GM23338 (cell line): Measurements from ENCODE around the gene DNAH8. TPM values are rescaled to one million over a fixed set of nuclear protein-coding genes. Genes with fewer than 3 reads are reported as not detected.

ENCODE experiments used
- ATAC-seq: fragments of 200-7000 bp; cut with Tn5 transposase; 3 replicates; pipeline ENCODE4 v1.9.1; 2020
- DNase-seq: peaks from one replicate; pipeline ENCODE4 v3.0.0-alpha.2; 2015; ENCODE audit warnings: low spot score
- H2AFZ ChIP-seq: fragments of 200-600 bp; sonication (generic); 2 replicates; pipeline ENCODE4 v1.8.0; 2016; ENCODE audit warnings: antibody characterized with exemption, mild to moderate bottlenecking, moderate library complexity
- H3F3A ChIP-seq: fragments of 200-600 bp; sonication (generic); replicated peaks from 2 replicates; pipeline ENCODE4 v1.8.0; 2017; ENCODE audit warnings: antibody characterized with exemption, mixed run types, low read depth
- H3K27ac ChIP-seq: fragments of 200-600 bp; sonication (generic); 2 replicates; pipeline ENCODE4 v1.6.1; 2016; ENCODE audit warnings: low read depth
- H3K27me3 ChIP-seq: fragments of 200-600 bp; sonication (generic); 2 replicates; pipeline ENCODE4 v1.8.0; 2016; ENCODE audit warnings: mild to moderate bottlenecking, mixed run types, moderate library complexity; ENCODE audit not compliant: insufficient read depth
- H3K36me3 ChIP-seq: fragments of 200-600 bp; sonication (generic); 2 replicates; pipeline ENCODE4 v1.8.0; 2016; ENCODE audit warnings: mild to moderate bottlenecking; ENCODE audit not compliant: insufficient read depth
- H3K4me1 ChIP-seq: fragments of 200-600 bp; sonication (generic); 2 replicates; pipeline ENCODE4 v1.8.0; 2016; ENCODE audit warnings: mild to moderate bottlenecking, moderate library complexity; ENCODE audit not compliant: insufficient read depth
- H3K4me2 ChIP-seq: fragments of 200-600 bp; sonication (generic); 2 replicates; pipeline ENCODE4 v1.7.1; 2017; ENCODE audit warnings: mixed run types
- H3K4me3 ChIP-seq: fragments of 200-600 bp; sonication (generic); 2 replicates; pipeline ENCODE4 v1.6.1; 2016; ENCODE audit warnings: mixed run types
- H3K79me2 ChIP-seq: fragments of 200-600 bp; sonication (generic); replicated peaks from 2 replicates; pipeline ENCODE4 v1.8.0; 2017; ENCODE audit warnings: mild to moderate bottlenecking; ENCODE audit not compliant: insufficient read depth
- H3K9me2 ChIP-seq: fragments of 200-600 bp; sonication (generic); 2 replicates; pipeline ENCODE4 v1.8.0; 2017; ENCODE audit not compliant: insufficient read depth
- H4K20me1 ChIP-seq: fragments of 200-600 bp; sonication (generic); replicated peaks from 2 replicates; pipeline ENCODE4 v1.8.0; 2017; ENCODE audit warnings: mild to moderate bottlenecking; ENCODE audit not compliant: insufficient read depth
- H3K27ac Mint-ChIP-seq: 2 replicates; pipeline ENCODE4 v1.8.0; 2020; ENCODE audit warnings: inconsistent platforms, mild to moderate bottlenecking, moderate library complexity, mixed read lengths
- H3K27me3 Mint-ChIP-seq: 3 replicates; pipeline ENCODE4 v1.8.0; 2022; ENCODE audit warnings: low read depth, mild to moderate bottlenecking, moderate library complexity, mixed read lengths, inconsistent platforms; ENCODE audit not compliant: insufficient read depth, poor library complexity
- H3K36me3 Mint-ChIP-seq: 3 replicates; pipeline ENCODE4 v1.8.0; 2021; ENCODE audit warnings: low read depth, mild to moderate bottlenecking, inconsistent platforms, moderate library complexity, mixed read lengths
- H3K4me1 Mint-ChIP-seq: 3 replicates; pipeline ENCODE4 v1.8.0; 2020; ENCODE audit warnings: mild to moderate bottlenecking, inconsistent platforms, mixed read lengths
- H3K4me3 Mint-ChIP-seq: 3 replicates; pipeline ENCODE4 v1.8.0; 2021; ENCODE audit warnings: moderate library complexity, mild to moderate bottlenecking, inconsistent platforms, mixed read lengths
- H3K9me3 Mint-ChIP-seq: 3 replicates; pipeline ENCODE4 v1.8.0; 2020; ENCODE audit warnings: moderate library complexity, mild to moderate bottlenecking, inconsistent platforms, mixed read lengths
- EZH2phosphoT487 ChIP-seq: fragments of 200-600 bp; sonication (generic); IDR thresholded peaks from one replicate; pipeline ENCODE4 v1.8.1; 2018; ENCODE audit warnings: antibody characterized with exemption; ENCODE audit not compliant: unreplicated experiment
- NANOG ChIP-seq: IDR thresholded peaks from 2 replicates; pipeline ENCODE4 v1.6.1; 2016; ENCODE audit warnings: antibody characterized with exemption, borderline replicate concordance
- POLR2AphosphoS5 ChIP-seq: IDR thresholded peaks from 2 replicates; pipeline ENCODE4 v1.6.1; 2016; ENCODE audit warnings: antibody characterized with exemption, low read depth
- ZNF114 ChIP-seq: fragments of 250-450 bp; sonication (Bioruptor Pico); IDR thresholded peaks from 2 replicates; pipeline ENCODE4 v1.5.0; 2020; ENCODE audit warnings: mild to moderate bottlenecking, moderate library complexity
- ZNF331 ChIP-seq: fragments of 250-450 bp; sonication (Bioruptor Pico); IDR thresholded peaks from 2 replicates; pipeline ENCODE4 v1.5.0; 2020; ENCODE audit warnings: low read depth, mild to moderate bottlenecking, moderate library complexity
- polyA plus RNA-seq: library from polyadenylated mRNA; unstranded; fragments of >200 nt; fragmentation: Nextera tagmentation; extraction: Ambion mirVana; gene quantifications from 2 replicates; pipeline ENCODE4 v1.2.1, GENCODE V29; 2016
- total RNA-seq: library from RNA; depleted of rRNA; stranded (reverse); fragments of >200 nt; shearing (Covaris generic); gene quantifications from 2 replicates; pipeline ENCODE4 v1.2.3, GENCODE V29; 2014
- TF ChIP-seq, protein P1 (sequence below): IDR thresholded peaks from one replicate; pipeline ENCODE4 v1.6.1; 2018; ENCODE audit warnings: antibody characterized with exemption; ENCODE audit not compliant: unreplicated experiment

The DNAH8 gene
- total and polyA plus RNA-seq, 2 experiments from 2014 or later: 0.02 TPM; not detected in 1

DNA sequence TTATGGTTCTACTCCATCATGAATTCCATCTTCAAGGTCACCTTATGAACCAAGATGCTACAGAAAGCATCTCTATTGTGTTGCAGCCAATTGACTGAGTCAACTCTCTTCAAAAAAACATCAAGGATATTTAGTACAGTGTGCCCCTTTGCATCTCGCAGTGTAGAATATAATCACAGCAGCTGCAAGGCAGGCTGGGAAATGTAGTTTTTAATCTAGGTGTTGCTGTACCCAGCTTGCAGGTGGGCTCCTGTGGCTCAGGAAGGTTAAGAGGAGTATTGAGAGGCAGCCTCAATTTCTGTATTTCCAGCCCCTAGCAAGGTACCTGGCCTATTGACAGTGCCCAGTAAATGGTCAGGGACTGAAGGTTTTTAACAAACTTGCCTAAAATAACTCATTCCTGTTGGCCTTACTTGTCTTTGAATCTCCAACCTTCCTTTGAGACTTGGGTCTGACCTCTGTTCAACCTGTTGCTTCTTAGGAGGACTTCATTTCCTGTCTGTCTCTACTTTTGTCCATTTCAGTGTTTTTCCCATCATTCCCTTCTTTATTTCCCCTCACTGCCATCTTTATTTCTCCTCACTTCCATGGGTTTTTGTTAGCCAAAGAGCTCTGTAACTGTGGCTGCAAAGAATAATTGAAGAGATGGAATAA lies 150.5 kb downstream of the DNAH8 start:
- Histone ChIP-seq H3K79me2 (no peaks in the 10 kb centered on the region), H3K36me3 (no peaks in the 10 kb centered on the region), H2AFZ (no peak overlapping the region), H3F3A (no peaks in the 10 kb centered on the region), H3K4me3 (no peak overlapping the region), H3K4me1 (no peaks in the 10 kb centered on the region), H3K9me2 (no peaks in the 10 kb centered on the region), H3K27me3 (no peaks in the 10 kb centered on the region), H3K4me2 (no peak overlapping the region), H3K27ac (no peak overlapping the region), H4K20me1 (no peaks in the 10 kb centered on the region)
- DNase-seq (peak; percentile 46), ATAC-seq (peak; percentile 69)
- H3K9me3 Mint-ChIP-seq: no peaks in the 10 kb centered on the region
- H3K4me3 Mint-ChIP-seq: no peak overlapping the region
- H3K27ac Mint-ChIP-seq: no peak overlapping the region
- peaks cover 3% of the 10 kb centered on the region for H3K27me3 Mint-ChIP-seq
- no peaks in the 10 kb centered on the region; the same call in 2 of the 3 replicates for H3K4me1 Mint-ChIP-seq
- H3K36me3 Mint-ChIP-seq: no peaks in the 10 kb centered on the region
- TF ChIP-seq NANOG (no peak), POLR2AphosphoS5 (no peak), EZH2phosphoT487 (no peak), ZNF331 (no peak)
- TF ChIP-seq, protein P1, sequence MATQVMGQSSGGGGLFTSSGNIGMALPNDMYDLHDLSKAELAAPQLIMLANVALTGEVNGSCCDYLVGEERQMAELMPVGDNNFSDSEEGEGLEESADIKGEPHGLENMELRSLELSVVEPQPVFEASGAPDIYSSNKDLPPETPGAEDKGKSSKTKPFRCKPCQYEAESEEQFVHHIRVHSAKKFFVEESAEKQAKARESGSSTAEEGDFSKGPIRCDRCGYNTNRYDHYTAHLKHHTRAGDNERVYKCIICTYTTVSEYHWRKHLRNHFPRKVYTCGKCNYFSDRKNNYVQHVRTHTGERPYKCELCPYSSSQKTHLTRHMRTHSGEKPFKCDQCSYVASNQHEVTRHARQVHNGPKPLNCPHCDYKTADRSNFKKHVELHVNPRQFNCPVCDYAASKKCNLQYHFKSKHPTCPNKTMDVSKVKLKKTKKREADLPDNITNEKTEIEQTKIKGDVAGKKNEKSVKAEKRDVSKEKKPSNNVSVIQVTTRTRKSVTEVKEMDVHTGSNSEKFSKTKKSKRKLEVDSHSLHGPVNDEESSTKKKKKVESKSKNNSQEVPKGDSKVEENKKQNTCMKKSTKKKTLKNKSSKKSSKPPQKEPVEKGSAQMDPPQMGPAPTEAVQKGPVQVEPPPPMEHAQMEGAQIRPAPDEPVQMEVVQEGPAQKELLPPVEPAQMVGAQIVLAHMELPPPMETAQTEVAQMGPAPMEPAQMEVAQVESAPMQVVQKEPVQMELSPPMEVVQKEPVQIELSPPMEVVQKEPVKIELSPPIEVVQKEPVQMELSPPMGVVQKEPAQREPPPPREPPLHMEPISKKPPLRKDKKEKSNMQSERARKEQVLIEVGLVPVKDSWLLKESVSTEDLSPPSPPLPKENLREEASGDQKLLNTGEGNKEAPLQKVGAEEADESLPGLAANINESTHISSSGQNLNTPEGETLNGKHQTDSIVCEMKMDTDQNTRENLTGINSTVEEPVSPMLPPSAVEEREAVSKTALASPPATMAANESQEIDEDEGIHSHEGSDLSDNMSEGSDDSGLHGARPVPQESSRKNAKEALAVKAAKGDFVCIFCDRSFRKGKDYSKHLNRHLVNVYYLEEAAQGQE: no peak

- no peaks in the 10 kb centered on the region for H3K9me3 Mint-ChIP-seq
- H3K27me3 Mint-ChIP-seq: peaks cover 2% of the 10 kb centered on the region
- no peak overlapping the region for H3K27ac Mint-ChIP-seq
- TF ChIP-seq NANOG (no peak), ZNF114 (CRISPR knock-in tag) (no peak)
- Histone ChIP-seq H4K20me1 (no peaks in the 10 kb centered on the region), H3K36me3 (no peaks in the 10 kb centered on the region), H3F3A (no peaks in the 10 kb centered on the region), H3K27me3 (no peaks in the 10 kb centered on the region), H3K4me3 (no peak overlapping the region), H3K4me1 (peaks cover 2% of the 10 kb centered on the region; the same call in 1 of the 2 replicates), H3K27ac (no peak overlapping the region), H2AFZ (no peak overlapping the region), H3K4me2 (no peak overlapping the region), H3K9me2 (no peaks in the 10 kb centered on the region), H3K79me2 (no peaks in the 10 kb centered on the region)
- H3K36me3 Mint-ChIP-seq: no peaks in the 10 kb centered on the region
- no peak overlapping the region for H3K4me3 Mint-ChIP-seq
- peaks cover 2% of the 10 kb centered on the region for H3K4me1 Mint-ChIP-seq
- ATAC-seq: no peak
- DNase-seq: no peak
Measured at GRCh38 chr6:38867726-38868125, 152.6 kb downstream of the DNAH8 start.
